ENCODE results near the gene PRMT3. TPM values are rescaled to one million over a fixed set of nuclear protein-coding genes. Genes with fewer than 3 reads are reported as not detected.
"Not testable (repeated sequence)": the region's sequence is repeated elsewhere in the genome, so short reads cannot be mapped to it uniquely, and the experiment has no call there.

PRMT3 gene
- total RNA-seq, 1 donor from 2014 or later: 26.1 TPM

DNA sequence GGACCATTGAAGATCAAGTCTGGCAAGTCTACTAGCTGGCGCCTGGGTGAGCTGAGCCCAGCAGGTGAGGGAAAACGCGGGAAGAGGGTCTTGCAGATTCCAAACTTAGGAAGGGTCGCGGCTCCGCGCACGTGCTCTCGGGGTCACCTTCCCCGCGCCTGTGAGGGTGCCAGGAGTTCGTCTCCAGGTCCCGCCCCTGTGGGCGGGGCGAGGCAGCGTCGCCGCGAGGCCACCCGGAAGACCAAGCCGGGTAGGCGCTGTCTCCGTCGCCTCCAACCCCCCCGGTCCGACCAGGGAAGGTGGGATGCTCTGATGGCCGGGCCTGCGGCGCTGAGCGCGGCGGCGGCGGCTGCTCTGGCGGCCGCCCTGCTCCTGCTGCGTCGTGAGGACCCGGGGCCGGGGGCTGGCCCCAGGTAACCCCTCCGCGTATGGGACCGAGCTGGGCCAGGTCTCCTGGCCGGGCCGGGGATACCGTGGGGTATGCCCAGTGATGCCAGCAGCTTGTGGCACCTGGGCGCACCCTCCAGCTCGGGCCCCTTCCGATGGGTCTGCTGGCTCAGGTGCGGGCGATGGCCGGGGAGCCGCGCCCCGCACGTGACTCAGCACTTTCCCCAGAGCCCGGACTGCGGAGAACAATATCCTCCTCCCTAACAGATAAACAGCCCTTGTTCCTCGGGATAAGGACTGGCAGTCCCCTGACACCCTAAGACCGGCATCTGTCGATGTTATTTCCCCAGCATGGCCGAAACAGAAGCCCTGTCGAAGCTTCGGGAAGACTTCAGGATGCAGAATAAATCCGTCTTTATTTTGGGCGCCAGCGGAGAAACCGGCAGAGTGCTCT lies 23.8 kb upstream of the PRMT3 start, which contains the start of gene HTATIP2:
Gene HTATIP2 (plus strand): TSS at position 215 of the 841 bp plus-strand sequence. CDS start 524 bp downstream, at position 739.
- H3K27me3 Mint-ChIP-seq (ENCODE audit: low read depth): peaks cover 26% of the 10 kb centered on the region
- H3K27ac Mint-ChIP-seq (ENCODE audit: unreplicated experiment): peak within 1 kb of the TSS; percentile 47
- H3K36me3 Mint-ChIP-seq (ENCODE audit: low read depth): peaks cover 2% of the 10 kb centered on the region
- DNase-seq (ENCODE audit: low read depth, low spot score): peak; percentile 26
- TF ChIP-seq, protein P1, sequence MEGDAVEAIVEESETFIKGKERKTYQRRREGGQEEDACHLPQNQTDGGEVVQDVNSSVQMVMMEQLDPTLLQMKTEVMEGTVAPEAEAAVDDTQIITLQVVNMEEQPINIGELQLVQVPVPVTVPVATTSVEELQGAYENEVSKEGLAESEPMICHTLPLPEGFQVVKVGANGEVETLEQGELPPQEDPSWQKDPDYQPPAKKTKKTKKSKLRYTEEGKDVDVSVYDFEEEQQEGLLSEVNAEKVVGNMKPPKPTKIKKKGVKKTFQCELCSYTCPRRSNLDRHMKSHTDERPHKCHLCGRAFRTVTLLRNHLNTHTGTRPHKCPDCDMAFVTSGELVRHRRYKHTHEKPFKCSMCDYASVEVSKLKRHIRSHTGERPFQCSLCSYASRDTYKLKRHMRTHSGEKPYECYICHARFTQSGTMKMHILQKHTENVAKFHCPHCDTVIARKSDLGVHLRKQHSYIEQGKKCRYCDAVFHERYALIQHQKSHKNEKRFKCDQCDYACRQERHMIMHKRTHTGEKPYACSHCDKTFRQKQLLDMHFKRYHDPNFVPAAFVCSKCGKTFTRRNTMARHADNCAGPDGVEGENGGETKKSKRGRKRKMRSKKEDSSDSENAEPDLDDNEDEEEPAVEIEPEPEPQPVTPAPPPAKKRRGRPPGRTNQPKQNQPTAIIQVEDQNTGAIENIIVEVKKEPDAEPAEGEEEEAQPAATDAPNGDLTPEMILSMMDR (conservative IDR thresholded peaks at IDR 0.05): no peak
- peak within 1 kb of the TSS; percentile 85 for H3K4me3 Mint-ChIP-seq
- no peaks in the 10 kb centered on the region for H3K9me3 Mint-ChIP-seq
- peaks cover 30% of the 10 kb centered on the region for H3K4me1 Mint-ChIP-seq

- H3K9me3 Mint-ChIP-seq: no peaks in the 10 kb centered on the region
- TF ChIP-seq, protein P1 (conservative IDR thresholded peaks at IDR 0.05): no peak
Measured at GRCh38 chr11:20364341-20364792, 23.1 kb upstream of the PRMT3 start.

DNA sequence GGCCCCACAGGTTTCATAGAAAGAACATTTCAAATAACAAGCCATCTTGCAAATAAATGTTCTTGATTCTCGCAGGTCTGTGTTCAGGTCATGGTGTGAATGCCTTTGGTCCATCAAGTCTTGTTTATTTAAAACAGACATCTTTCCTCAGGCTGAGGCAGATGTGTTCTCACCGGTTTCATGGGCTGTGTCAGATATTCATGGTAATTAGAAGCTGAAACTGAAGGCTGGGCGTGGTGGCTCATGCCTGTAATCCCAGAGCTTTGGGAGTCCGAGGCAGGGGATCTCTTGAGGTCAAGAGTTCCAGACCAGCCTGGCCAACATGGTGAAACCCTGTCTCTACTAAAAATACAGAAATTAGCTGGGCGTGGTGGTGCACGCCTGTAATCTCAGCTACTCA lies 22.1 kb upstream of the PRMT3 start:
- not testable (repeated sequence) for DNase-seq (ENCODE audit: low read depth, low spot score); H3K27ac Mint-ChIP-seq (ENCODE audit: unreplicated experiment); H3K9me3 Mint-ChIP-seq; H3K36me3 Mint-ChIP-seq (ENCODE audit: low read depth)
- peak overlapping the region; percentile 59 for H3K4me3 Mint-ChIP-seq
- peaks cover 19% of the 10 kb centered on the region for H3K27me3 Mint-ChIP-seq (ENCODE audit: low read depth)
- peaks cover 30% of the 10 kb centered on the region for H3K4me1 Mint-ChIP-seq

More at GRCh38 chr11:20364341-20364792, 23.1 kb upstream of the PRMT3 start:
- Mint-ChIP-seq H3K36me3 (ENCODE audit: low read depth) (peaks cover 2% of the 10 kb centered on the region), H3K4me1 (peaks cover 30% of the 10 kb centered on the region), H3K27me3 (ENCODE audit: low read depth) (peaks cover 22% of the 10 kb centered on the region), H3K4me3 (peak overlapping the region; percentile 85), H3K27ac (ENCODE audit: unreplicated experiment) (peak overlapping the region; percentile 47)
- no peak for DNase-seq (ENCODE audit: low read depth, low spot score)

- DNase-seq (ENCODE audit: low read depth, low spot score): no peak
- Mint-ChIP-seq H3K27me3 (ENCODE audit: low read depth) (peaks cover 16% of the 10 kb centered on the region), H3K4me3 (peak overlapping the region; percentile 3), H3K9me3 (no peaks in the 10 kb centered on the region), H3K36me3 (ENCODE audit: low read depth) (peaks cover 2% of the 10 kb centered on the region), H3K4me1 (peaks cover 30% of the 10 kb centered on the region), H3K27ac (ENCODE audit: unreplicated experiment) (peak overlapping the region; percentile 88)
- TF ChIP-seq, protein P1 (conservative IDR thresholded peaks at IDR 0.05): no peak
Measured at GRCh38 chr11:20367313-20367948, 20.1 kb upstream of the PRMT3 start.

GRCh38 chr11:20368438-20368837 lies 19.1 kb upstream of the PRMT3 start:
- peaks cover 23% of the 10 kb centered on the region for H3K4me1 Mint-ChIP-seq

More at GRCh38 chr11:20368438-20368837, 19.1 kb upstream of the PRMT3 start:
- Mint-ChIP-seq H3K27me3 (ENCODE audit: low read depth) (peaks cover 6% of the 10 kb centered on the region), H3K36me3 (ENCODE audit: low read depth) (no peaks in the 10 kb centered on the region), H3K27ac (ENCODE audit: unreplicated experiment) (no peak overlapping the region), H3K4me3 (no peak overlapping the region), H3K9me3 (no peaks in the 10 kb centered on the region)
- DNase-seq (ENCODE audit: low read depth, low spot score): no peak
- TF ChIP-seq, protein P1 (conservative IDR thresholded peaks at IDR 0.05): no peak

Data from neural crest cell (in vitro differentiated cells).